HG03439 (cell line): ENCODE measurements around the gene SMOC2.
"Not testable (repeated sequence)": the region's sequence is repeated elsewhere in the genome, so short reads cannot be mapped to it uniquely, and the experiment has no call there.

Experiments
- ATAC-seq: cut with Tn5 transposase; IDR thresholded peaks from one replicate; pipeline ENCODE4 v1.9.1; 2021; ENCODE audit warnings: mild to moderate bottlenecking, moderate library complexity; ENCODE audit not compliant: unreplicated experiment

SMOC2 gene

DNA sequence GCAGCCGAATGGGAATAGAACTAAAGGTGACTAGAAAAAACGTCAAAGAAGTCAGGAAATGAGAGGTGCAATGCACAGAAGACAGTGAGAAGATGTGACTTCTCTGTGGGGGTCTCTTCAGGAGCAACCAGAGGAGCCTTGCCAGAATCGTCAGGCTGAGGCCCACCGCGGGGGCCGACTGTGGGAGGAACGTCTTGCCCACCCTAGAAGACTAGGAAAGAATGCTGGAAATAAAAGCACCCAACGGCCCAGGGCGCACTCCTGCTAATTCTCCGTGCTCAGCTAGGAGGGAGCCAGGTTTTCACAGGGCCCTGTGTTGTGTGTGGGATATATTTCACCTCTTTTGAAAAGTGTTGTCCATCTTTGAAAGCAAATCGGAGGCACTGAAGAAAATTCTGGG, 129.2 kb downstream of the SMOC2 start:
- ATAC-seq = no peak

GRCh38 chr6:168571268-168571667, 130.3 kb downstream of the SMOC2 start:
- no peak for ATAC-seq

DNA sequence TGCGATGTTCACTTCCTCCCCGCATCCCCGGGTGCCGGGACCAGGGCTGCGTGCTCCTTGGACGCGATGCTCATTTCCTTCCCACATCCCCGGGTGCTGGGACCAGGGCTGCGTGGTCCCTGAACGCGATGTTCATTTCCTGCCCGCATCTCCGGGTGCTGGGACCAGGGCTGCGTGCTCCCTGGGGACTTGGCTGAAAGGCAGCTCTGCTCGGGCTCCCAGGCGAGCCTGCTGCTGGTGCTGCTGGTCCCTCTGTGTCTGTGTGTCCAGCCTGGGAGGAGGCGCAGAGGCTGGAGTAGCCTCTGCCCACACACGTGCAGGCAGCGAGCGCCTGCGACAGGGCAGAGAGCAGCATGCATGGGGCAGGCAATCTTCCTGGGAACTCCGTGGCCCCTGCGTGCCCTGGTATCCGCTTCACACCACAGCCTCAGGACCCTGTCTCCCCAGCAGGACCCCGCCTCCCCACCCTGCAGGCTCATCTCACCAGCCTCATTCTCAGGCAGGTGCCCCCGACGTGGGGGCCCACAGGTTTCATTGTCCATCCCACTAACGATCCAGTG, 132.4 kb downstream of the SMOC2 start:
- not testable (repeated sequence) for ATAC-seq

DNA sequence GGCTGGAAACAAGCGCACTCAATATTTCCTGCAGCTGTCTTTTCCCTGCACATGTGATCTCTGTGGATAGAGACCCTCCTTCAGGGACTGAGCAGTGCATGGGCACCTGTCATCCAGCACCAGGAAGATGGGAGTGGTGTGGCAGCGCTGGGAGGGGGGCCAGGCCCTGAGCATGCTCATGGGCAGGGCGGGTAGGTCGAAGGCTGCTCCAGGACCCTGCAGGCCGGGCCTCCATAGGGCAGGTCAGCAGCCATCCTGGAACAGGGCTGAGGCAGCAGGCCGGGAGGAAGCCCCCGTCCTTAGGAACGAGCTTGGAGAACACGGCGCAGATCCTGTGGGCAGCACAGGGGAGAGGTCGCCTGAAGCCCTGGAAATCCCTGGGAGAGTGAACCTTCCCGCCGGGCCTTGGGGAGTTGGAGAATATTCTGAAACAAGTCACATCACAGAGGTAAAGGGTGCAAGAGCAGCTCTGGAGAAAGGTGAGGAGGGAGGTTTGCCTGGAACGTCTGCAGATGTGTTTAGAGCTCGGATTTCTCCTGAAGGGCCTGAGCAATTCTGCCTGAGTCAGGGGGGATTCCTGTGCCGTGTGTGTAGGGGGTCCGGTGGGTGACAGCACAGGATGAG, 133.2 kb downstream of the SMOC2 start:
- ATAC-seq = no peak

DNA sequence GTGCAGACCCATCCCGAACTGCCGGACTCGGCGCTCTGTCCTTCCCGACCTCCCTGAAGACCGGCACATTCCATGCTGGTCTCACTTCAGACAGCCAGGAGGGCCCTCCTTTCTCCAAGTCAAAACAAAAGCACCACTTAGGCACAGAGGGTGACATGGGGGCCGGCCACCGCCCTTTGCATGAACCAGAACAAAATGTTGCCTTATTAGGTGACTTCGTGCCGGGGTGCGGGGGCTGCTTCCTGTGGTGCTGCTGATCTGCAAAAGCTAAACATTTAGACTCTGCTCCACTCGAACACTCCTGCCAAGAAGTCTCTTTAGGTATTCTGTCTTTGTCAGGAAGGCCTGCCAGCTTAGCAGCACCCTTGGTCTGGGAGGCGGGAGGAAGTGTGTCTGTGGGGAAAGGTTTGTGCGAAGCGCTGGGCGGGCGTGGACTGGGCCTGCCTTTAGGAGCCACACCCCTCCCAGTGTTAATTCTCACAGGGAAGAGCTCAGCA, 133.8 kb downstream of the SMOC2 start:
- ATAC-seq = no peak

DNA sequence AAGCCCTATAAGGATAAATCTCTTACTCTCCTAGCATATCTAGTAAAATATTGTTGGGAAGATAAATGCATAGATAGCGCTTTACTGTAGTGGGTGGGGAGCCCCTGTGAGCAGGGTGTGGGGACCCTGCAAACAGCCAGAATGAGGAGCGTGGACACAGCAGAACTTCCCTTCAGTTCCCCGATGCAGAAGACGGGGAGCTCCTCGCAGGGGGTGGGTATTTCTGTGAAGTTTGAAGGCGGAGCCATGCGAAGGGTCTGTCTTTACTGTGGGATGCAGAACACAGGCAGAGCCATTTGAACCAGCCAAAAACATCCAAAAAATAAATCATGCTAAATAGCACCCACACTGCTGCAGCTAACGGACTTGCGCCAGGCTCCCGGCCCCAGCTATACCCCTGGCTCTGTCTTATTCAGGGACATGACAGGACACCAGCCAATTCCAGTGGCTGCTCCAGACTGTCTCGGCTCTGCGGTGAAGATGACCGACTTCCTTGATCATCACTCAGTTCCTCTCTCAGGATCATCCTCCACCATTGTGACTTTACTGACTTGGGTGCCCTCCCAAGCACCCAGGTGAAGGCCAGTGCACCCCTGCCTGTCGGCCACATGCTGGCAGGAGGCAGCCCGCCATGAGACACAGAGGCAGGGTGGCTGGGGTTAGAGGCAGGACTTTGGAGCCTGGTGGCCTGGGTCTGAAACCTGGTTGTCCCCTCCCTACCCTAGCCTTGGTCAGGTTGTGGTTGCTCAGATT, 134.5 kb downstream of the SMOC2 start:
- no peak for ATAC-seq

DNA sequence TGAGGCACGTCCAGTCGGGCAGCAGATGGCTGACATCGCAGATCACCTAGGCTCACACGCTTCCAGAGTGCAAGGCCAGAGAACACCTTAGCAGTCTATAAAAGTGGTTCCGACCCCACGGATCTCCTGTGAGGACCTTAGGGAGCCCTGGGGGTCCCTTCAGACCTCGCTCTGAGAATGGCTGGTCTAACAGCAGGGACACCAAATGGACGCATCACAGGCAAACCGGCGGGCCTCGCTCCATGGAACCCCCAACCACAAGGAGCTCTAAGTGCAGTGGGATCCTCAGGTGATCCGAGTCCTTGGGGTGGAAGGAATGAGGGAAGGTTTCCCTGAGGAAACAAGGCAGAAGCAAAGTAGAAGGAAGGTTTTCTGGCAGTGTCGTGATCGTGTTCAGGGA, 135.4 kb downstream of the SMOC2 start:
- no peak for ATAC-seq

DNA sequence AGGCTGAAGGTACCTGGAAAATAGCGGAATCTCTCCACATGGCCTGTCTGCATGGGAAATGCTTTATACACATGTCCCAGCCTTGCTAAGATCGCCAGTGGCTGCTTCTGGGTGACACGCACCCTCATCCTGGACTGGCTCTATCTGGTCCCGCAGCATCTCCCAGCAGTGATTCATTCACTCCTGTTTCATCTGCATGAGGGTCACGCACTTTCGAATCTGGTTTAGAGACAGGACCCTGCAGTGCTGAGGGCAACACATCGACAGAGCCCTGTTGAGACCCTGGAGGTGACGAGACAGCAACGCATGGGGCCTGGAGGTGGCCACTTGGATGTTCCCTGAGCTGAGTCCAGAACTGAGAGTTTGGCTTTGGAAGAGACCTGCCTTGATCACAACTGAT, 136.5 kb downstream of the SMOC2 start:
- ATAC-seq = no peak

DNA sequence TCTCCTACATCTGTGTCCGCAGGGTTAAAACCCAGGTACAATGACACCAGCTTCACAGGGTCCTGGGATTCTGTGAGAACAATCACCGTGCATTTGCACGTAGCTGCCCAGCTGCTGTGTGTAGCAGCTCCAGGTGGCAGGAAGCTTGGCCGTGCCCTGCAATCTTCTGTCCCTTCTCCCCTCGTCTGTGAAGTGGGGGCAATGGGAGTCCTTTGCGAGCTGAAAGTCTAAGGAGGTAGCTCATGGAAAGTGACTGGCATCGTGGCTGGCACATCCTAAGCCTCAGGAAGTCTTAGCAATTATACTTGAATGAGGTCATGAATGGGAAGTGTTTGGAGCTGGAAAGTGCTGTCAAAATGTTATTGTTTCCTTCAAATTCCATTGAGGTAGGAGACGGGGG, 137.1 kb downstream of the SMOC2 start:
- no peak for ATAC-seq

DNA sequence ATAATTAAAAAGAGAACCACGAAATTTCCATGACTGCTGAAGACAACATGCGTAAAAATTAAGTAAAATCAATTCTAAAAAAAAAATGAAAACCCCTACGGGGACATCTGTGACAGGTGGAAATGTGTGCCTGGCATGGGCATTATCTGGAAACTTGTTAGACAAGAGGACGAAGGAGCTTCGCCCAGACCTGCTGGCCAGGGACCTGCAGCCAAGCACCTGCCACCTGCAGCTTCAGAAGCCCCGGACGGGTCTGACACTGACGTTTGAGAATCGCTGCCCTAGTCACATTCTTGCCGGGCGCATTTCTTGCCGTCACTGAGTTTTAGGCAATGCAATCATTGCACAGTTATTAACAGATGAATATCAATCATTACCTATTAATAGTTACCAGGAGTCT, 140.3 kb downstream of the SMOC2 start:
- ATAC-seq = no peak

DNA sequence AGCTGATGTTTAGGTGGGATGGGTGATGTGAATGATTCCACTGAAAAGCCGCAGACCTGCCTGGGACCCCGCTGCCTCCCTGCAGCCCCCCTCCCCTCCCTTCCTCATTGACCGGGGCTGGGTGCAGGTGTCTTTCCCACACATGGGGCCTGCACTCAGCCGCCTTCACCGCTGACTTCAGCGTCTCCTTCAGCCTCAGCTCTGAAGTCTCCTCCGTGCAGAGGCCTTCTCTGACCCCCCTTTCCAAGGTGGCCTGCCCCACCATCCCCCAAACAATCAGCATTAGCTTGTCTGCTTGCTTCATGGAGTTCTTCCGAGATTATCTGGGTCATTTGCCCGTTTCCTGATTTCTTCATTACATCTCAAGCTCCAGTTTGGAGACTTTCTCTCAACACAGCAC, 140.7 kb downstream of the SMOC2 start:
- ATAC-seq = no peak

DNA sequence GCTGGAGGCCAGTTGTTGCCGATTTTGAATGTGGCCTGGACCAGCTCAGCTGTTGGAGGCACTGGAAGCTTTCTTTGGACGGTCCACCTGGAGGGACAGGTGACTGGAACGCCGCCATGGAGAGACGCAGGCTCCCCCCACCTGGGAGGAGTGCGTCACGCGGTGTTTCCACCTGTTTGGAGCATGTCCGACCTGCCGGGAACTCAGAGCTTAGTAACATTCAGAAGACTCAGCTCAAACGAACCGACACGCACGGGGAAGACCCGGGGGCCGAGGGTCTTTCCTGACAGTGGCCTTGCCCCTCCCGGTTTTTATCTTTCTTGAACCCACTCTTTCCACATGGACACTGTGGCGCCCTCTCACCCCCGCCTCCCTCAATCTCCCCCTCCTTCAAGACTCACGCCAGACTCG, 141.6 kb downstream of the SMOC2 start:
- ATAC-seq = no peak

- ATAC-seq = no peak
Measured at GRCh38 chr6:168583126-168583525, 142.1 kb downstream of the SMOC2 start.

DNA sequence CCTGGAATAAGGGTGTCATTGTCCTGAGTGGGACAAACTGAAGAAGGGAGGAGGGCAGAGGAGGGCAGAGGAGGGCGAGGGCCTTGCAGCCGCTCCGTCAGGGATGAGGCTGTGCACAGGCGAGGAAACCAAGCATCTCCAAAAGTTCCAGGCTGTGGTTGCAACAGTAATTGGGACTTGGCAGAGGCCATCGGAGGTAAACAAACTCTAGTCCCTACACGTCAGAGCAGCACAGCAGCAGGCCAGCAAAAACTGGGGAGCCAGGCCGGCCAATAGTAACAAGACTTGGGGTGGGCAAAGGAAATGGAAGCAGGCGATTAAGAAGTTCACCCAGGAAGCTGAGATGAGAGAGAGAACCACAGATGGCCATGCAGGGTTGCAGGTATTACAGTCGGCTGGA, 142.8 kb downstream of the SMOC2 start:
- no peak for ATAC-seq

DNA sequence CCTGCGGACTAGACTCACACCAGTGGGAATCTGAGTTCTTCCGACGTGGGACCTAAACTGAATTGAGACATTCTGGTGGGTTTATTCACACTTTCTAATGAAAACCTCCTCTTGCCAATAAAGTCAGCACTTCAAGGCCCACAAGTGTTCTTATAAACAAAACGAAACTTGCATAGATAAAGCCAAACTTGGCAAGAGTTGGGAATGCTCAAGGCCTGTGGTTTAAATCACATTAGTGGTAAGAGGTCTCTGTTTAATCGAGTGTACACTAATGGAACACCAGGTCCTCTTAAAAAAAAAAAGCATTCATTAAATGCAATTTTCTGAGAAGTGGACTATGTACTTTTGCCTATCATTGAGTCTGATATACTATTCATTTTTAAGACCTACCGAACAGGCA, 143.3 kb downstream of the SMOC2 start:
- no peak for ATAC-seq

- no peak for ATAC-seq
Measured at GRCh38 chr6:168584671-168585070, 143.7 kb downstream of the SMOC2 start.

DNA sequence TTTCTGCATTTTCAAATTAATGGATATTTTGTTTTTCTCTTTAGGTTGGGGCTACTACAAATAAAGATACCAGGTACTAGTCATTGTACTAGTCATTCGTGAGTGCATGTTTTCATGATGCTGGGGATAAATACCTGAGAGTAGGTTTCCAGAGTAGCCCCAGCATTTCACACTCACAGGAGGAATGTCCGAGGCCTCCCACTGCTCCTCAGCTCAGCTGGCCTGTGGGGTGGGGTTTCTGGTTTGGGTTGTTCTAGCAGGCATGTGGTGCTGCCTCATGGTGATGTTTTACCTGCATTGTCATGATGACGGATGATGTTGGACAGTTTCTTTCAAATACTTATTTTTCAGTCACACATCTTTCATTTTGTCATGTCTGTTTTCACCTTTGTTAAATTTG, 144.5 kb downstream of the SMOC2 start:
- no peak for ATAC-seq

GRCh38 chr6:168589275-168589674, 148.3 kb downstream of the SMOC2 start:
- ATAC-seq = no peak

GRCh38 chr6:168590406-168590805, 149.4 kb downstream of the SMOC2 start:
- no peak for ATAC-seq

DNA sequence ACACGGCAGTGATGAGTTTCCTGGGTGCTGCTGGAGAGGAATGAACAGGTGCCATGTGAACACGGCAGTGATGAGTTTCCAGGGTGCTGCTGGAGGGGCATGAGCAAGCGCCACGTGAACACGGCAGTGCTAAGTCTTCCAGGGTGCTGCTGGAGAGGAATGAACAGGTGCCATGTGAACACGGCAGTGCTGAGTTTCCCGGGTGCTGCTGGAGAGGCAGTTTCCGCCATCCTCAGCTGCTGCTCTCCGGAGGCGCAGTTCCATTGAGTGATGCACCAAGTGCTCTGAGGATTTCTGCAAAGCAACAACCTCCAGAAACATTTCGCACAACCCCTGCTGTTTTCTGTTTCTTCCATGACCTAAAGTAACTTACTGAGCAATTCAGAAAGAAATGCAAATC, 155.4 kb downstream of the SMOC2 start:
- no peak for ATAC-seq

DNA sequence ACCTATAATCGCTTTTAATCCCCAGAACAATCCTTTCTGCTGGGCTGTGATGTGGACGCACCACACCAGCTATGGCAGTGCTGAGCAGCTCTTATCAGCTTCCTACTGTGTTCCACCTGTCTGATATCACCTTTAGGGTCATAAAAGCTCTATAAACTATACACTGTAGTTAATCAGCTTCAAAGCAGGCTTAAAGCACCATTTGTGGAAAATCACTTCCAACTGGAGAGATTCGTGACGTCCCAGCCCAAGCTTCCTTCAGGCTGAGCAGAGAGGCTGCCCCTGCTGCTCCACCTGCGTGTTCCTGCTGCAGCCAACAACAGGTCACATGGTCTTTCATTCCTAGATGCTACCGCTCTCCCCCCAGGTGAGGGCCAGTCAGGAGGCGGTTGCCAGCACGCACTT, 156.5 kb downstream of the SMOC2 start:
- ATAC-seq = no peak
